OCI-LY3 (cell line): ENCODE data around the gene FANK1.
A peak's percentile ranks its signal among the peaks of the same experiment; 100 is the strongest.
"Not testable (repeated sequence)": the region's sequence is repeated elsewhere in the genome, so short reads cannot be mapped to it uniquely, and the experiment has no call there.

Experiments used
- H2AFZ ChIP-seq: fragments of 200-600, 300-600 bp; shearing (Covaris generic); 2 replicates; pipeline ENCODE4 v1.6.0; 2014; ENCODE audit warnings: antibody characterized with exemption, low read depth, low read length
- H3K27ac ChIP-seq: fragments of 200-600, 300-600 bp; sonication (generic); 2 replicates; pipeline ENCODE4 v1.5.1; 2014; ENCODE audit warnings: mild to moderate bottlenecking, low read length, moderate library complexity, mixed read lengths
- H3K27me3 ChIP-seq: fragments of 200-600, 300-600 bp; sonication (generic); 2 replicates; pipeline ENCODE4 v1.6.1; 2014; ENCODE audit warnings: low read depth, low read length, mixed read lengths
- H3K36me3 ChIP-seq: fragments of 200-600, 300-600 bp; sonication (generic); replicated peaks from 2 replicates; pipeline ENCODE3; 2014; ENCODE audit warnings: low read depth, low read length, mixed read lengths
- H3K4me1 ChIP-seq: fragments of 300-600, 200-600 bp; sonication (generic); 2 replicates; pipeline ENCODE4 v1.6.1; 2014; ENCODE audit warnings: low read length, mixed read lengths
- H3K4me2 ChIP-seq: fragments of 200-600, 300-600 bp; sonication (generic); 2 replicates; pipeline ENCODE4 v1.6.1; 2014; ENCODE audit warnings: low read length, mixed read lengths
- H3K4me3 ChIP-seq: fragments of 300-600, 200-600 bp; sonication (generic); 2 replicates; pipeline ENCODE4 v1.5.1; 2014; ENCODE audit warnings: antibody characterized with exemption, mild to moderate bottlenecking, low read length, moderate library complexity
- H3K79me2 ChIP-seq: fragments of 300-600, 200-600 bp; shearing (Covaris generic); 2 replicates; pipeline ENCODE4 v1.6.1; 2014; ENCODE audit warnings: mild to moderate bottlenecking, low read length, mixed read lengths
- H3K9ac ChIP-seq: fragments of 300-600, 200-600 bp; shearing (Covaris generic); 2 replicates; pipeline ENCODE4 v1.6.0; 2014; ENCODE audit warnings: mild to moderate bottlenecking, low read length, moderate library complexity
- H3K9me3 ChIP-seq: fragments of 200-600, 300-600 bp; shearing (Covaris generic); 2 replicates; pipeline ENCODE4 v1.6.1; 2014; ENCODE audit warnings: low read length, mixed read lengths; ENCODE audit not compliant: insufficient read depth
- H4K20me1 ChIP-seq: fragments of 200-600, 300-600 bp; sonication (generic); 2 replicates; pipeline ENCODE4 v1.6.1; 2016; ENCODE audit warnings: low read length, mixed read lengths; ENCODE audit not compliant: insufficient read depth
- EZH2phosphoT487 ChIP-seq: fragments of 200-600 bp; shearing (Covaris generic); IDR thresholded peaks from 2 replicates; pipeline ENCODE4 v1.6.1; 2018; ENCODE audit warnings: antibody characterized with exemption, mixed run types, low read depth
- TF ChIP-seq, protein P1 (sequence below): fragments of 200-600, 300-600 bp; sonication (generic); IDR thresholded peaks from 2 replicates; pipeline ENCODE4 v1.5.1; 2014; ENCODE audit warnings: antibody characterized with exemption, low read length, low read depth

Gene FANK1, protein sequence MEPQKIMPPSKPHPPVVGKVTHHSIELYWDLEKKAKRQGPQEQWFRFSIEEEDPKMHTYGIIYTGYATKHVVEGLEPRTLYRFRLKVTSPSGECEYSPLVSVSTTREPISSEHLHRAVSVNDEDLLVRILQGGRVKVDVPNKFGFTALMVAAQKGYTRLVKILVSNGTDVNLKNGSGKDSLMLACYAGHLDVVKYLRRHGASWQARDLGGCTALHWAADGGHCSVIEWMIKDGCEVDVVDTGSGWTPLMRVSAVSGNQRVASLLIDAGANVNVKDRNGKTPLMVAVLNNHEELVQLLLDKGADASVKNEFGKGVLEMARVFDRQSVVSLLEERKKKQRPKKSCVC

DNA sequence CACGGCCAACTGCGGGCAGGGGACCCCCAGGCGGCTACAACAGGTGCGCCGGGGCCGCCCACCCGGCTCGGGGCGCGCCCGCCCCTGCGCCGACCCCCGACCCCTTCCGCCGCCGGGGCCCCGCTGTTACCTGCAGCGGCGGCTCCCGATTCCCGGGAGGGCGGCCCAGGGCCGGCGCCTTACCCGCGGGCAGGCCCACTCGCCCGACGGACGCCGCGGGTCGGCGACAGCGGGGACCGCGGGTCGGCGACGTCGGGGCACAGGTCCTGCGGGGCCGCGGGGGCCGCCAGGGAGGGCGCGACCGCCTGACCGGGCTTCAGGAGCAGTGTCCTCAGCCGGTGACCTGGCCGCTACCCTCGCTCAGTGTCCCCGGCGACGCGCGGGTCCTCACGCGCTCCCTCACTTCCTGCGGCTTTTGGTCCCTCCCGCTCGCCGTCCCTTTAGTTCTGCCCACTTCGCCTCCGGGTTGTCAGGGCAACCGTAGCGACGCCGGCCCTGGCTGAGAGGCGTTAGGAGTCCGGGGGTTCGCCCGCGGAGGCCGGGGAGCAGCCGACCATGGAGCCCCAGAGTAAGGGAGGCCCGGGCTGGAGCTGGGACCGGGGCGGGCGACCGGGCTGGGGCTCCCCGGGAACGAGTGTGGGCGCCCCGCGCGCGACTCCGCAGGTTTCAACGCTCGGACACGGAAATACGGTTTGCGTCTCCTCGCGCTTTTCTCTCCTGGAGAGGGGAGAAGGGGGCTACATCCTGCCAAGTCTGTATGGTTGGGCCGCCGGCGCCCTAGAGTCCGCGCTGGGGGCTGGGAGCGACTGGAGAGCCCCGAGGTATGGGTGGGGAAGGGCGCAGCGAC, at the start of gene FANK1:
Gene FANK1, plus strand, starts transcription at position 477 of the 847 bp plus-strand sequence. Its CDS starts 79 bp downstream, at position 556.
- not testable (repeated sequence) for H3K36me3 ChIP-seq, H3K27ac ChIP-seq, H3K9me3 ChIP-seq, H3K27me3 ChIP-seq, H3K4me1 ChIP-seq, H4K20me1 ChIP-seq, H3K79me2 ChIP-seq
- H3K4me3 ChIP-seq = peak within 1 kb of the TSS; percentile 82
- peak within 1 kb of the TSS; percentile 73 for H3K4me2 ChIP-seq
- peak within 1 kb of the TSS; percentile 25; the same call in 1 of the 2 replicates for H2AFZ ChIP-seq
- H3K9ac ChIP-seq = peak within 1 kb of the TSS; percentile 64

DNA sequence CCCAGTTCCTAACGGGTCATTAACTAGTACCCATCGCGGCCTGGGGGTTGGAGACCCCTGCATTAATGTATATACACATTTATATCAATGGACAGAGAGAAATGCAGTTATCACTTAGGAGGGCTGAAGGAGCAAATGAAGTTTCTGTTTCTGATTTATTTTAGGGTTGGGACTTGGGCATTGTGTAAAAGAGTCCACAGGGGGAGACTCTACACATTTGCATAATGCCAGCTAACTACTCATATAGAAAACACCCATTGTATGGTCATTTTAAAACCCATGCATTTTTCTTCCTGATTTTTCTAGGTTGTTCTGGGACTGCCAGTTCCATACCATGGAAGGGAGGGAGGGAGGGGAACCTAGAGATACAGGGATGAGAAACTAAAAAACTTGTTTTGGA, 49.5 kb upstream of the FANK1 start:
- H3K36me3 ChIP-seq = peaks cover 2% of the 10 kb centered on the region

DNA sequence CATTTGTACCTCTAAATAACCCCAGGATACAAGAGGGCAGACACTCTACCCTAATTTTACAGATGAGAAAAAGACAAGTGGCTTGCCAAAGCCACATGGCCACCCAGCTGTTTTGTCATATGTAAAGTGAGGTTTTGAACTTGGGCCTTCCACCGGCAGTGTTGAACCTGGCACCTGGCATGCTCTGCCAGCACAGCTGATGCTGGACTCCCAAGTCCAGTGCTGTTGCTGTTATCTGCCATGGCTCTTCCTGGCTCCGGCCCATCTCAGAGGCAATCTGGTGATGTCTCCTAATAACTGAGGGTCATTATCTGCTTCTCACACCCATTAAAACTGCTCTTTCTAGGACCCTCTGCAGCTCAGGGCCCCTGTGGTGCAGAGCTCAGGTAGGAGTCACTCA, 48.0 kb upstream of the FANK1 start:
- H3K9me3 ChIP-seq = no peaks in the 10 kb centered on the region
- no peak overlapping the region for H3K27ac ChIP-seq
- H4K20me1 ChIP-seq = no peaks in the 10 kb centered on the region
- no peak overlapping the region for H3K4me3 ChIP-seq
- H3K4me2 ChIP-seq = no peak overlapping the region
- no peak overlapping the region for H3K9ac ChIP-seq
- TF ChIP-seq EZH2phosphoT487 = no peak
- TF ChIP-seq, protein P1, sequence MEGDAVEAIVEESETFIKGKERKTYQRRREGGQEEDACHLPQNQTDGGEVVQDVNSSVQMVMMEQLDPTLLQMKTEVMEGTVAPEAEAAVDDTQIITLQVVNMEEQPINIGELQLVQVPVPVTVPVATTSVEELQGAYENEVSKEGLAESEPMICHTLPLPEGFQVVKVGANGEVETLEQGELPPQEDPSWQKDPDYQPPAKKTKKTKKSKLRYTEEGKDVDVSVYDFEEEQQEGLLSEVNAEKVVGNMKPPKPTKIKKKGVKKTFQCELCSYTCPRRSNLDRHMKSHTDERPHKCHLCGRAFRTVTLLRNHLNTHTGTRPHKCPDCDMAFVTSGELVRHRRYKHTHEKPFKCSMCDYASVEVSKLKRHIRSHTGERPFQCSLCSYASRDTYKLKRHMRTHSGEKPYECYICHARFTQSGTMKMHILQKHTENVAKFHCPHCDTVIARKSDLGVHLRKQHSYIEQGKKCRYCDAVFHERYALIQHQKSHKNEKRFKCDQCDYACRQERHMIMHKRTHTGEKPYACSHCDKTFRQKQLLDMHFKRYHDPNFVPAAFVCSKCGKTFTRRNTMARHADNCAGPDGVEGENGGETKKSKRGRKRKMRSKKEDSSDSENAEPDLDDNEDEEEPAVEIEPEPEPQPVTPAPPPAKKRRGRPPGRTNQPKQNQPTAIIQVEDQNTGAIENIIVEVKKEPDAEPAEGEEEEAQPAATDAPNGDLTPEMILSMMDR = no peak
- H3K27me3 ChIP-seq = no peaks in the 10 kb centered on the region
- peaks cover 3% of the 10 kb centered on the region for H3K36me3 ChIP-seq
- no peaks in the 10 kb centered on the region for H3K79me2 ChIP-seq
- no peaks in the 10 kb centered on the region for H3K4me1 ChIP-seq
- H2AFZ ChIP-seq = no peak overlapping the region

More for the DNA sequence above, 49.5 kb upstream of the FANK1 start:
- no peak overlapping the region for H3K4me3 ChIP-seq
- no peaks in the 10 kb centered on the region for H3K9me3 ChIP-seq
- no peak overlapping the region for H2AFZ ChIP-seq
- no peak overlapping the region for H3K9ac ChIP-seq
- H4K20me1 ChIP-seq = no peaks in the 10 kb centered on the region
- H3K79me2 ChIP-seq = no peaks in the 10 kb centered on the region
- no peak overlapping the region for H3K4me2 ChIP-seq
- TF ChIP-seq EZH2phosphoT487 = no peak
- TF ChIP-seq, protein P1 = no peak
- no peaks in the 10 kb centered on the region for H3K4me1 ChIP-seq
- H3K27me3 ChIP-seq = no peaks in the 10 kb centered on the region
- no peak overlapping the region for H3K27ac ChIP-seq

DNA sequence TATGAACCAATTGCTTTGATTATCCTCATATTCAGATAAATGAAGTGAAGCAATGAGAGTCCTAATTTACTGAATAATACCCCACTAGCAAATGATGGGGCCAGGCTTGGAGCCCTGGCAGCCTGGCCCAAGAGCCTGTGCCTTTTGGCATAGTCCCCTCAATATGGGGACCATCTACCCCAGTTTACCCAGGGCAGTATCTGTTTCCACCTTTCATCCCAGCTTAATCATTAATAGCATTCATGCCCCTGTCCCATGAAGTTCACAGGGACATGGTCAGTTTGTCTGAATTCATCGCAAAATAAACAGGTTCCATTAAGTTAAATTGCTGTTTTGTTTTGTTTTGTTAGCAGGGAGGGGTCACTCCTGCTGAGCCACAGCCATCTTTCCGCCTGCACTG, 47.5 kb upstream of the FANK1 start:
- Histone ChIP-seq H3K27ac (no peak overlapping the region), H3K9ac (no peak overlapping the region), H3K79me2 (no peaks in the 10 kb centered on the region), H2AFZ (no peak overlapping the region), H3K4me2 (no peak overlapping the region), H3K9me3 (no peaks in the 10 kb centered on the region), H3K36me3 (peaks cover 3% of the 10 kb centered on the region), H4K20me1 (no peaks in the 10 kb centered on the region), H3K4me3 (no peak overlapping the region), H3K27me3 (no peaks in the 10 kb centered on the region), H3K4me1 (no peaks in the 10 kb centered on the region)
- no peak for TF ChIP-seq EZH2phosphoT487
- TF ChIP-seq, protein P1 = no peak
